GM19372 (cell line): ENCODE results near the gene MLXIPL.
"Not testable (repeated sequence)": the region's sequence is repeated elsewhere in the genome, so short reads cannot be mapped to it uniquely, and the experiment has no call there.

Experiments used
- ATAC-seq: cut with Tn5 transposase; IDR thresholded peaks from one replicate; pipeline ENCODE4 v1.9.1; 2021; ENCODE audit warnings: mild to moderate bottlenecking, low read depth, moderate library complexity; ENCODE audit not compliant: unreplicated experiment

Gene MLXIPL

GRCh38 chr7:73646785-73647724 is 22.7 kb upstream of the MLXIPL start:
- no peak for ATAC-seq

GRCh38 chr7:73645643-73646174 is 21.4 kb upstream of the MLXIPL start:
- ATAC-seq = no peak

GRCh38 chr7:73644688-73645286 is 20.5 kb upstream of the MLXIPL start:
- no peak for ATAC-seq

GRCh38 chr7:73642834-73643233 is 18.5 kb upstream of the MLXIPL start:
- no peak for ATAC-seq

GRCh38 chr7:73638911-73639310 is 14.6 kb upstream of the MLXIPL start:
- no peak for ATAC-seq

GRCh38 chr7:73635428-73636200 is 11.3 kb upstream of the MLXIPL start:
- no peak for ATAC-seq

GRCh38 chr7:73633844-73634243 is 9.5 kb upstream of the MLXIPL start:
- ATAC-seq = no peak

GRCh38 chr7:73633323-73633722 is 9.0 kb upstream of the MLXIPL start:
- ATAC-seq = no peak

- ATAC-seq = no peak
Measured at GRCh38 chr7:73631558-73631957, 7.2 kb upstream of the MLXIPL start.

- no peak for ATAC-seq
Measured at GRCh38 chr7:73628504-73628903, 4.2 kb upstream of the MLXIPL start.

GRCh38 chr7:73626814-73627213 is 2.5 kb upstream of the MLXIPL start:
- no peak for ATAC-seq

- ATAC-seq = no peak
Measured at GRCh38 chr7:73625276-73625675, 954 bp upstream of the MLXIPL start.

GRCh38 chr7:73624669-73625001 is 313 bp upstream of the MLXIPL start:
- no peak for ATAC-seq

GRCh38 chr7:73622909-73623797 is 1.2 kb downstream of the MLXIPL start:
- ATAC-seq = no peak

- no peak for ATAC-seq
Measured at GRCh38 chr7:73622527-73622908, 1.8 kb downstream of the MLXIPL start.

GRCh38 chr7:73621168-73622063 is 2.9 kb downstream of the MLXIPL start:
- no peak for ATAC-seq

GRCh38 chr7:73619394-73619793 is 4.9 kb downstream of the MLXIPL start:
- not testable (repeated sequence) for ATAC-seq

GRCh38 chr7:73618538-73618937 is 5.8 kb downstream of the MLXIPL start:
- no peak for ATAC-seq

GRCh38 chr7:73617520-73617919 is 6.8 kb downstream of the MLXIPL start:
- not testable (repeated sequence) for ATAC-seq
